Measurements from ENCODE around the gene KANSL1. TPM values are rescaled to one million over a fixed set of nuclear protein-coding genes. Genes with fewer than 3 reads are reported as not detected.
A peak's percentile ranks its signal among the peaks of the same experiment; 100 is the strongest.

The KANSL1 gene
- total and polyA plus RNA-seq, 2 of the 4 experiments (the other 2 are of a cell fraction), result 19.1 to 49.6 TPM

GRCh38 chr17:46167826-46168569, 25.2 kb downstream of the KANSL1 start:
- Histone ChIP-seq H2BK15ac (ENCODE audit: low read depth, low read length) (no peak overlapping the region), H4K91ac (ENCODE audit: insufficient read depth, low read depth, low read length) (no peak overlapping the region), H2AFZ (replicated peaks; ENCODE audit: low read length, poor library complexity) (no peak overlapping the region), H3K4me2 (ENCODE audit: low read depth, low read length) (peak overlapping the region; percentile 94), H3K9ac (ENCODE audit: low read depth, low read length) (peak overlapping the region; percentile 39; the same call in 1 of the 2 replicates), H3K18ac (ENCODE audit: low read depth, low read length) (peak overlapping the region; percentile 87), H3K14ac (replicated peaks; ENCODE audit: low read depth, low read length) (peak overlapping the region; percentile 11; the same call in 1 of the 2 replicates), H4K20me1 (ENCODE audit: insufficient read depth, low read length) (peaks cover 94% of the 10 kb centered on the region), H4K8ac (ENCODE audit: low read depth in 2 of 2, low read length in 2 of 2) (peak overlapping the region in 1 of 2 experiments; percentile 56; a peak in 2 of 4 replicates), H3K27me3 (ENCODE audit: control insufficient read depth, insufficient read depth, low read length) (no peaks in the 10 kb centered on the region), H3K36me3 (ENCODE audit: control insufficient read depth, insufficient read depth, low read length) (peaks cover 20% of the 10 kb centered on the region), H2BK5ac (ENCODE audit: low read depth, low read length, poor library complexity, severe bottlenecking) (peak overlapping the region; percentile 90), H3K4me3 (ENCODE audit: insufficient read depth, low read depth, low read length) (peak overlapping the region; percentile 29; the same call in 1 of the 2 replicates), H3K56ac (ENCODE audit: extremely low read depth, insufficient read depth, low read length) (no peak overlapping the region), H4K5ac (ENCODE audit: low read depth, low read length) (peak overlapping the region; percentile 69; the same call in 1 of the 2 replicates), H3K4me1 (ENCODE audit: control insufficient read depth, insufficient read depth, low read length) (peaks cover 25% of the 10 kb centered on the region), H2AK5ac (ENCODE audit: low read depth, low read length) (peak overlapping the region; percentile 37; the same call in 1 of the 2 replicates), H3K27ac (ENCODE audit: insufficient read depth, low read length) (peak overlapping the region; percentile 77), H3K9me3 (ENCODE audit: control insufficient read depth, insufficient read depth, low read length) (no peaks in the 10 kb centered on the region), H3K4ac (ENCODE audit: low read depth, low read length) (peak overlapping the region; percentile 53), H3K79me1 (ENCODE audit: low read depth in 1 of 2, low read length in 2 of 2) (peaks cover 17 to 80% of the 10 kb centered on the region in 2 experiments), H2BK20ac (ENCODE audit: low read depth, low read length) (no peak overlapping the region), H3K23ac (ENCODE audit: low read depth, low read length) (no peak overlapping the region), H2AK9ac (replicated peaks; ENCODE audit: low read depth, low read length, poor library complexity) (no peak overlapping the region), H2BK120ac (ENCODE audit: low read depth, low read length) (peak overlapping the region; percentile 22; the same call in 1 of the 2 replicates), H3K9me1 (ENCODE audit: insufficient read depth, low read length) (peaks cover 14% of the 10 kb centered on the region)
- ATAC-seq (ENCODE audit: low read depth) (peak; percentile 90), DNase-seq (peak; percentile 90)
- in situ Hi-C loops (cut with MboI; ENCODE audit: low sequenced_read_pairs), result no loop called here
- TF ChIP-seq USF2 (IDR thresholded peaks at IDR 0.05; ENCODE audit: low read depth, low read length) (no peak), POLR2A (IDR thresholded peaks at IDR 0.05; ENCODE audit: low read depth, low read length) (no peak), CEBPB (IDR thresholded peaks at IDR 0.05; ENCODE audit: low read depth, low read length) (peak; percentile 91), BHLHE40 (IDR thresholded peaks at IDR 0.05; ENCODE audit: low read depth, low read length) (peak; percentile 10; the same call in 1 of the 2 replicates), RAD21 (IDR thresholded peaks at IDR 0.05; ENCODE audit: low read length) (no peak), FOS (IDR thresholded peaks at IDR 0.05; ENCODE audit: low read depth, low read length) (0 out of 2 replicates have a peak, but pooled peaks have one; percentile 27), MAZ (IDR thresholded peaks at IDR 0.05; ENCODE audit: borderline replicate concordance, low read depth, low read length) (no peak), SMC3 (IDR thresholded peaks at IDR 0.05; ENCODE audit: low read depth, low read length) (no peak)
- BruUV-seq (replicated peaks), result no TSS peak
- WGBS, 2 experiments (ENCODE audit: extremely low coverage in 2 of 2, insufficient read length in 1 of 2), result no CpG with 5 or more reads among the region's 14 CpGs
- ChIA-PET POLR2A (ENCODE audit: unreplicated experiment) (no interaction called here), CTCF (interaction anchor here (1.0 kb wide), 1 partner anchor 25 kb away, joined by 3 read pairs; the partner anchor contains the start of gene KANSL1)
- intact Hi-C loops (cut with micrococcal nuclease), result loop anchor here (5.0 kb wide), 1 partner anchor 101 kb away; no protein-coding TSS in a partner anchor
- dilution Hi-C loops (cut with HindIII; ENCODE audit: low sequenced_read_pairs, unreplicated experiment), result no loop called here

Measured in IMR-90 (cell line).